NT2/D1 (cell line): Measurements from ENCODE around the gene KLHL28.

ENCODE experiments used
- DNase-seq: peaks from one replicate; pipeline ENCODE4 v3.0.0-alpha.2; 2011; ENCODE audit warnings: low read depth, low spot score
- H3K27me3 ChIP-seq: 2 replicates; pipeline ENCODE4 v1.6.0; 2011; ENCODE audit warnings: mild to moderate bottlenecking; ENCODE audit not compliant: insufficient read length, insufficient read depth
- H3K36me3 ChIP-seq: 2 replicates; pipeline ENCODE4 v1.6.1; 2011; ENCODE audit warnings: mild to moderate bottlenecking, low read length, mixed read lengths; ENCODE audit not compliant: insufficient read depth, insufficient read length
- H3K4me1 ChIP-seq: 2 replicates; pipeline ENCODE4 v1.5.1; 2011; ENCODE audit not compliant: insufficient read depth, insufficient read length
- H3K4me3 ChIP-seq: 2 replicates; pipeline ENCODE4 v1.5.1; 2011; ENCODE audit warnings: low read depth; ENCODE audit not compliant: insufficient read length
- H3K9ac ChIP-seq: 2 replicates; pipeline ENCODE4 v1.6.0; 2011; ENCODE audit warnings: low read depth; ENCODE audit not compliant: insufficient read length
- H3K9me3 ChIP-seq: 2 replicates; pipeline ENCODE4 v1.5.1; 2011; ENCODE audit warnings: mild to moderate bottlenecking, low read length; ENCODE audit not compliant: insufficient read depth
- SUZ12 ChIP-seq: IDR thresholded peaks from 2 replicates; pipeline ENCODE4 v1.6.1; 2011; ENCODE audit not compliant: insufficient read length, insufficient read depth; ENCODE audit errors: extremely low read depth
- YY1 ChIP-seq: IDR thresholded peaks from 2 replicates; pipeline ENCODE4 v1.6.1; 2011; ENCODE audit not compliant: insufficient read length, insufficient read depth
- ZNF274 ChIP-seq: IDR thresholded peaks from 2 replicates; pipeline ENCODE4 v1.6.1; 2011; ENCODE audit warnings: mild to moderate bottlenecking, low read depth, low read length

KLHL28 gene

DNA sequence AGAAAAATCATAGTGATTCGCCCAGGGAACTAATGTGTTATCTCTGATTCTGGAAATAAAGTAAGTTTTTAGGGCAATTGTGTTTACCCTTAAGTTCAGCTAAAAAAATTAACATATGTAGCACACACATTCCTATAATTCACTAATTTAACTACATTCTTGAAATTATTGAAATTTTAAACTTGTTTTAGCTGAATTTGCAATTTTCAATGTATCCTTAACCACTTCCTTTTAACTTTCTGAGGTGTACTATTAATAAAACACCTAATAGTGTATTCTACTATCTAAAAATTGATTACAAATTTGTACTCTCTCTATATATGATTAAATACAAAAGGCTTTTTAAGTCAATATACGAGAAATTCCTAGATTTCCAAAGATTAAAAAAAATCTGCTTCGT lies 2.2 kb downstream of the KLHL28 start:
- Histone ChIP-seq H3K4me1 (no peaks in the 10 kb centered on the region), H3K9ac (no peak overlapping the region), H3K9me3 (peaks cover 16% of the 10 kb centered on the region; the same call in 1 of the 2 replicates), H3K27me3 (no peaks in the 10 kb centered on the region), H3K4me3 (no peak overlapping the region), H3K36me3 (no peaks in the 10 kb centered on the region)
- TF ChIP-seq SUZ12 (no peak), ZNF274 (no peak), YY1 (no peak)
- DNase-seq = no peak

DNA sequence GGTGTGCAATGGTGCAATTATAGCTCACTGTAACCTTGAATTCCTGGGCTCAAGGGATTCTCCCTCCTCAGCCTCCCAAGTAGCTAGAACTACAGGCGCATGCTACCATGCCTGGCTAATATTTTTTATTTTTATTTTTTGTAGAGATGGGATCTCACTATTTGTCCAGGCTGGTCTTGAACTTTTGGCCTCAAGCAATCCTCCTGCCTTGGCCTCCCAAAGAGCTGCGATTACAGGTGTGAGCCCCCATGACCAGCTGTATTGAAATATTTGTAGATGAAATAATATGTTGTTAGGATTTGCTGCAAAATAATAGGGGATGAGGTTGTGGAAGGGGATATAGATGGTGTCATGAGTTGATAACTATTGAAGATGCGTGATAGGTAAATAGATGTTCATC lies 4.9 kb downstream of the KLHL28 start:
- Histone ChIP-seq H3K4me1 (no peaks in the 10 kb centered on the region), H3K4me3 (no peak overlapping the region), H3K9ac (no peak overlapping the region), H3K9me3 (no peaks in the 10 kb centered on the region), H3K36me3 (peaks cover 3% of the 10 kb centered on the region), H3K27me3 (no peaks in the 10 kb centered on the region)
- no peak for DNase-seq
- TF ChIP-seq YY1 (no peak), SUZ12 (no peak), ZNF274 (no peak)

- no peaks in the 10 kb centered on the region for H3K27me3 ChIP-seq
- H3K9me3 ChIP-seq = no peaks in the 10 kb centered on the region
- H3K4me1 ChIP-seq = no peaks in the 10 kb centered on the region
- peaks cover 3% of the 10 kb centered on the region for H3K36me3 ChIP-seq
- TF ChIP-seq SUZ12 (no peak), ZNF274 (no peak), YY1 (no peak)
- DNase-seq = no peak
- H3K9ac ChIP-seq = no peak overlapping the region
- H3K4me3 ChIP-seq = no peak overlapping the region
Observed at GRCh38 chr14:44955528-44955927, 6.2 kb downstream of the KLHL28 start.

GRCh38 chr14:44954750-44955149 lies 7.0 kb downstream of the KLHL28 start:
- peaks cover 3% of the 10 kb centered on the region for H3K36me3 ChIP-seq
- no peak overlapping the region for H3K9ac ChIP-seq
- H3K4me1 ChIP-seq = no peaks in the 10 kb centered on the region
- H3K9me3 ChIP-seq = no peaks in the 10 kb centered on the region
- TF ChIP-seq YY1 (no peak), SUZ12 (no peak), ZNF274 (no peak)
- no peaks in the 10 kb centered on the region for H3K27me3 ChIP-seq
- H3K4me3 ChIP-seq = no peak overlapping the region
- DNase-seq = no peak

DNA sequence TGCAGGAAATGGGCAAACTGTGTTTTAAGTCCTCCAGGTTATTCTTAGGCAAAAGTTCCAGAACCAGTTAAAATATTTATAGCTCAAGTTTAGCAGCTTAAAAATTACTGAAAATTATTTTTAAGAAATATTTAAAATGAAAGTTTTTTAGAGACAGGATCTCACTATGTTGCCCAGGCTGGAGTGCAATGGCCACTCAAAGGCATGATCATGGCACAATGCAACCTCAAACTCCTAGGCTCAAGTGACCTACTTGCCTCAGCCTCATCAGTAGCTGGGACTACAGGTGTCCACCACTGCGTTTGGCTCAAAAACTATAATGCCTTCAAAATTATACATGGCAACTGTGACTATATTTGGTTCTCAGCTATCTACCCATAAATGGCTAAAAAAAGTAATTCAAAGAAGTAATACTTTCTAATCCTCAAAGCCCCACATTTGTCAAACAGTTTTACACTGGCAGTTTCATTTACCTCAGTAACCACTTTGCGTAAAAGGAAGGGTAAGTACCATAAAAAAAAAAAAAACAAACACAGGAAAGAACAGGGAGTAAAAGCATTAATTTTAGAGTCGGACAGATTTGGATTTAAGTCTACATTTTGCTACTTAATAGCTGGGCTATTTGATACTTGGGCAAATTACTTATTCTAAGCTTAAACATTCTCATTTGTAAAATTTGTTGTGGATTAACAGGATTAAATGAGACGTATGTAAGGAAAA lies 9.2 kb downstream of the KLHL28 start:
- TF ChIP-seq ZNF274 (no peak), SUZ12 (no peak)
- Histone ChIP-seq H3K9ac (no peak overlapping the region), H3K4me1 (no peaks in the 10 kb centered on the region), H3K36me3 (peaks cover 3% of the 10 kb centered on the region), H3K9me3 (no peaks in the 10 kb centered on the region), H3K27me3 (no peaks in the 10 kb centered on the region), H3K4me3 (no peak overlapping the region)
- no peak for DNase-seq

DNA sequence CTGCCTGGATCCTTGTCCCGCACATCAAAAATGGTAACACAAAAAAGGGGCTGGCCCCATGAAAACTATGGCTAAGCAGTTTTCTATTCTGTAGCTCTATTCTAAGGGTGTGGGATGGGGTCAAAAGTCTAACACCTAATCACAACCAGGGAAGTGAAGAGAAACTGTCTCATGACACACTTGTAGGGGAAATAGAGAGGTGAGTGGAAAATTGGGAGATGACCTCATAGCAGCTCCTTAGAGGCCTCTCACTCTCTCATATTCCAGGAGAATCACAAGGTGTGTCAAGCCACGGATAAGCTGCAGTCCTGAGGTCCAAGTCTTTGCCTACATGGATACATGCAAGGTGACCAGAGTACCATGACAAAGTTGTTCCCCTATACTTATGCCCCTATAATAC lies 10.7 kb downstream of the KLHL28 start:
- peaks cover 3% of the 10 kb centered on the region for H3K36me3 ChIP-seq
- no peaks in the 10 kb centered on the region for H3K4me1 ChIP-seq
- TF ChIP-seq ZNF274 (no peak), YY1 (no peak), SUZ12 (no peak)
- no peaks in the 10 kb centered on the region for H3K27me3 ChIP-seq
- no peak for DNase-seq
- no peak overlapping the region for H3K9ac ChIP-seq
- no peak overlapping the region for H3K4me3 ChIP-seq
- 0 out of 2 replicates have a peak, but pooled peaks cover 6% of the 10 kb centered on the region for H3K9me3 ChIP-seq

GRCh38 chr14:44945264-44945663 lies 16.5 kb downstream of the KLHL28 start:
- no peak overlapping the region for H3K4me3 ChIP-seq
- no peaks in the 10 kb centered on the region for H3K4me1 ChIP-seq
- H3K36me3 ChIP-seq = peaks cover 14% of the 10 kb centered on the region
- H3K9ac ChIP-seq = no peak overlapping the region
- TF ChIP-seq SUZ12 (no peak), ZNF274 (no peak), YY1 (no peak)
- H3K9me3 ChIP-seq = 0 out of 2 replicates have a peak, but pooled peaks cover 6% of the 10 kb centered on the region
- DNase-seq = no peak
- no peaks in the 10 kb centered on the region for H3K27me3 ChIP-seq

- no peak for TF ChIP-seq SUZ12
- no peak for TF ChIP-seq ZNF274
- no peak for TF ChIP-seq YY1
- no peaks in the 10 kb centered on the region for H3K27me3 ChIP-seq
- H3K4me3 ChIP-seq = no peak overlapping the region
- no peaks in the 10 kb centered on the region for H3K4me1 ChIP-seq
- H3K9me3 ChIP-seq = 0 out of 2 replicates have a peak, but pooled peaks cover 6% of the 10 kb centered on the region
- no peak overlapping the region for H3K9ac ChIP-seq
- no peak for DNase-seq
- peaks cover 17% of the 10 kb centered on the region for H3K36me3 ChIP-seq
Observed at GRCh38 chr14:44944107-44944506, 17.6 kb downstream of the KLHL28 start.
